ENCODE measurements around the gene VIPAS39.

Gene VIPAS39

GRCh38 chr14:77457522-77458248 lies at the start of gene VIPAS39, which contains the start of gene AHSA1:
Gene VIPAS39, minus strand, starts transcription at chr14:77457601. Its CDS starts 3,499 bp downstream, at chr14:77454102.
Gene AHSA1, plus strand, starts transcription at chr14:77458093. Its CDS starts 97 bp downstream, at chr14:77458190.
- DNase-seq (ENCODE audit: low read depth), result peak; percentile 98

- no peak for DNase-seq (ENCODE audit: low read depth)
Observed at GRCh38 chr14:77505031-77505430, 47.6 kb upstream of the VIPAS39 start.

DNA sequence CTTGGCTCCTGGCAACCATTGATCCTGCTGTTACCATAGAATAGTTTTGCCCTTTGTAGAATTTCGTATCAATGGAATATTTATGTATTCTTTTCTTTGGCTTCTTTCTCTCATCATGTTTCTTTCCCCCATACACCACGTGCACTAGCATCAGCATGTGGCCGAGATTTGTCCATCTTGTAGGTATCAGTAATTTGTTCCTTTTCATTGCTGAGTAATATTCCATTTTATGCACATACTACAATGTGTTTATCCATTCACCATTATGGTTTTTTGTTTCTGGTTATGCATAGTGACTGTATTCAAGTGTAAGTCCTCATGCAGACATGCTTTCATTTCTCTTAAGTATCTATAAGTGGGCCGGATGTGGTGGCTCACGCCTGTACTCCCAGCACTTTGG lies 45.7 kb upstream of the VIPAS39 start:
- DNase-seq (ENCODE audit: low read depth), result no peak

DNA sequence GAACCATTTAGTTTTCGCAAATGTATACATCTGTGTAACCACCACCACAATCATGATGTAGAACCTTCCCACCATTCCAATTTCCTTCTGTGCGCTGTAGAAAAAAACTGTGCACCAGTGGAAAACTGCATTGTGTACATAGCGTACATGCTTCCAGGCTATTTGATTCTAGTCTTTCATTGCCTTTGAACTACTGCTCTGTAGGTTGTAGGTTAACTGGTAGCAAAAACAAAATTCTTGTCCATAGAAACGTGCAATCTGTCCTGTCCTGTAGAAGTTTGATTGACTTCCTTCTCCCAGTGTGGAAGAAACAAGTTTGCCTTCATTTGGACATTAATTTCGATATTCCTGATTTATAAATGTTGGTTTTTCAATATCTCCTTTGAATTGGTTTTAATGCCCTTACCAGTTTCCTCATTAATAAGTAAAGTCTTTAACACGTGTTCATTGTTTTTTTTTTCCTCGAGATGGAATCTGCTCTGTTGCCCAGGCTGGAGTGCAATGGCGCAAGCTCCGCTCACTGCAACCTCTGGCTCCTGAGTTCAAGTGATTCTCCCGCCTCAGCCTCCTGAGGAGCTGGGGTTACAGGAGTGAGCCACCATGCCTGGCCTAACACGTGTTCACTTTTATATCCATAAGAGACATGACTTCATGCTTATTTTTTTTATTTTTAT lies 44.8 kb upstream of the VIPAS39 start:
- DNase-seq (ENCODE audit: low read depth), result no peak

DNA sequence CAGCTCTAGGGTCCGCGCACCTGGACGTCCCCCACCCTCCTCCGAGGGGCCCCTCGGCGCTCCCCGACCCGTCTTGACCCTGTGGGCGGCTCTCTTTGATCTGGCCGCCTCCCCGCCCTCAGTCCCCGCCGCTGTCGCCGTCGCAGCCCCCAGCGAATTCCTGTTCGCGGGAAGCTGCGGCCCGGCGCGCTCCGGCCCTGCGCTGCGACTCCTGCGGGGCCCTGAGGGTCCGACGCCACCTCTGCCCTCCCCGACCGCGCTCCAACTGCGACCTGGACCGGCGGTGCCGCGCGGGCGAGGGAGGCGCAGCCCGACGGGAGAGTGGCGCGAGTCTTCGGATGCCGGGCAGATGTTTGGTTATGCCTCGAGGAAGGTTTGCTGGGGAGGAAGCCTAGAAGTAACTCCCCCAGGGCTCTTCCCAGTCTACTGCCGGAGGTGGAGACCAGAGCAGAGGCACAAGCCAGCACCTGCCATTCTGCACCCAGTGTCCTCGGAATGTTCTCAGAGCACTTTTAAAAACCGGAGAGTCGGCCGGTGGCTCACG lies 41.7 kb upstream of the VIPAS39 start:
- no peak for DNase-seq (ENCODE audit: low read depth)

- DNase-seq (ENCODE audit: low read depth), result no peak
Observed at GRCh38 chr14:77498120-77498979, 40.9 kb upstream of the VIPAS39 start, which contains the start of gene ISM2. Gene ISM2, minus strand, starts transcription at chr14:77498816. Its CDS starts 23 bp downstream, at chr14:77498793.

DNA sequence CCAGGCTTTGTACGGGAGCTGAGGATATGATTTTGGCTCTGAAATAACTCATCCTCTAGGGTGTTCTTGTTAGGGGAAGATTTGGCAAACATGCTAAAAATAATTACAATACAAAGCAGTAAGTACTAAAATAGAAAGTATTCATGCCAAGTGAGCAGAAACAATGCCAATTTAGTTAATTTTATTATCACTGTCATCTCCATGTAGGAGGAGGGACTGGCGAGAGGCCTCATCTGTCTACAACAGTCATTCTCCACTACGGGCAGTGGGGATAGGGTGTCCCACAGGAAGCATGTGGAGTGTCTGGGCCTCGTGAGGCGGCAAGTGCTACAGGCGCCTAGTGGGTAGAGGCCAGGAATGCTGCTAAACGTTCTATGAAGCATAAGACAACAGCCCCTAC lies 37.9 kb upstream of the VIPAS39 start:
- DNase-seq (ENCODE audit: low read depth), result no peak

DNA sequence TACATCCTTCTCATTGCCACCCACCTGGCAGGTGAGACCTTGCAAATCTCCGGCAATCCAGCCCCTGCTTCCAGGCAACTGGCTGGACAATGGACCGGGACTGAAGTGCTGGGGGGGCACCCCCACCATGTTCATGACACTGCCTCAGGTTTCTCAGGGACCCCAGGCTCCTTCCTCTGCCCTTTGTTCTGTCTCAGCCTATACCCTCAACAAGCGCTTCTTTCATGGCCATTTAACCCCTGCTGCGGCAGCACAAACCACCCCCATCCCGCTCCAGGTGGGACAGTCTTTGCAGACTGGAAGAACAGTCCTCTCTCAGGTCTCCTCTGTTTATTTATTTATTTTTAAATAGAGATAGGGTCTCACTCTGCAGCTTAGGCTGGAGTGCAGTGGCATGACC lies 33.7 kb upstream of the VIPAS39 start:
- DNase-seq (ENCODE audit: low read depth), result no peak

DNA sequence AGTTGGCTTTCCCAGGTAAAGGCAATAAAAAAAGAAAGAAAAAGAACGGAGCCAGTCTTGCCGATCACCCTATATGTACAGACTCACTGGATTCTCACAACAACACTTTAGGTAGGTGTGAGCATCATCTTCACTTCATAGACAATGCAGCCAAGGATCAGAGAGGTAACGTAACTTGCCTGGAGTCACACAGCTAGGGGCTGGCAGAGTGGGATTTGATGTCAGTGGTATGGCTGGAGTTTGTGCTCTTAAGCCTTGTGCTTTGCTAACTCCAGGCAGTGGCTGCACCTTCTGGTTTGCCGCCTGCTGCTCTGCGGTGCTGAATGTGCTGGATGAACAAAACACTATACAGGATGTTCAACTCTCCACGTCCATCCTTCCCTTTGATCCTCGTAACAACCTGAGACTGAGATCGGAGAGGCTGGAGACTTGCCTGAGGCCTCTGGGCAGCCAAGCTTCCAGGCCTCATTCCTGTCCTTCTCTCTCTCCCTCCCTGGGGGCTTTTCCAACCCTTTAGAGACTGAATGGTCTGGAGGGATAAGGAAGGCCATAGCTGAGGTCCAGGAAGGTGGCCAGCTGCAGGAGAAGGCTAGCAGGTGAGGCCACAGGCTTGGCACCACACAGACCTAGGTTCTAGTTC lies 33.1 kb upstream of the VIPAS39 start:
- no peak for DNase-seq (ENCODE audit: low read depth)

DNA sequence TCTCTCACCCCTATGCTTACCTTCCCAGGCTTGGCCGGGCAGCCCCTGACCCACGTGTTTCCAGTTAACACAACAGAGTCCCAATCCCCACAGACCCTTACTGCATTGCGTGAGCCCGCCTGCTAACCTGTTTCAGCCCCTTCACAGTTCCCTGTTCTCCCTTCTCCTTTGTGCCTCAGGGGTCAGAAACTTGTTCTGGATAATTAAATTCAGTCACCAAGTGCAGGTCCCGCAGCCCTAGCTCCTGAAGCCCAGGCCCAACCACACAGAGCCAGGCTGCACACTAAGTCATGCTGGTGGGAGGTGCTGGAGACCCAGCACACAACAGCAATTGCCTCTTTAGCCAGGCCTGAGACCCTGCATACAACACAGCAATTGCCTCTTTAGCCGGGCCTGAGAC lies 31.6 kb upstream of the VIPAS39 start:
- no peak for DNase-seq (ENCODE audit: low read depth)

GRCh38 chr14:77488558-77488957 lies 31.2 kb upstream of the VIPAS39 start:
- DNase-seq (ENCODE audit: low read depth), result no peak

DNA sequence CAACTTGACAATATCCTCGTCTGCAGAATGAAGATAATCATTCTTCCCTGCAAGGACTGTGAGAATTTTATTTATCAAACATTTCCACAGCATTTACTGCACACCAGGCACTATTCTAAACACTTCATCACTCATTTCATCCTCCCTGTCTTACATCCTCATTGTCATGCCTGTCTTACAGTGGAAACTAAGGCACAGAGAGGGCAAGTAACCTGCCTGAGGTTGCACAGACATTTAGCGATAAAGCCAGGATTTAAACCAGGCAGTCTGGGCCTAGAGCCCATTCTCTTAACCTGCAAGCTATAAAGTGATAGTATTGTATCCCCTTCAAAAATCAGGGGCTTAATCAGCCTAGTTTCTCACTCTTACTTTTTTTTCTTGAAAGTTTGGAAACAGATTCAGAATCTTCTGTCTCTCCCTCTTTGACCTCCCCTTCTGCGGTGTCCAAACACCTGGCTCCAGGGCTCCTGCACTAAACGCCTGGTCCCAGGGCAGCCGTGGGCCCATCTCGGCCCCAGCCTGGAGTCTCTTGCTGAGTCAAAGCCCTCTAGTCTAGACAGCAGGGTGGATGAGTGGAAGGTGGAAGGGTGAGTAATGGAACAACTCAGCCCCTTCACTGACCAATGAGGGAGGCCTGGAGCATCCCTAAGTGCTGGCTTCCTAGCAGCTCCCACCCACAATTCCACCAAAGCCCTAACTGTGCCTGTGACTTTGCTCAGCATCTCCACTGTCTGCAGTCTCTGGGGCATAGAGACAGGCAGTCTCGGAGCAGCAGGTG lies 28.7 kb upstream of the VIPAS39 start:
- peak; percentile 30 for DNase-seq (ENCODE audit: low read depth)

GRCh38 chr14:77485256-77485655 lies 27.9 kb upstream of the VIPAS39 start:
- DNase-seq (ENCODE audit: low read depth), result no peak

GRCh38 chr14:77482422-77482821 lies 25.0 kb upstream of the VIPAS39 start:
- DNase-seq (ENCODE audit: low read depth), result no peak

DNA sequence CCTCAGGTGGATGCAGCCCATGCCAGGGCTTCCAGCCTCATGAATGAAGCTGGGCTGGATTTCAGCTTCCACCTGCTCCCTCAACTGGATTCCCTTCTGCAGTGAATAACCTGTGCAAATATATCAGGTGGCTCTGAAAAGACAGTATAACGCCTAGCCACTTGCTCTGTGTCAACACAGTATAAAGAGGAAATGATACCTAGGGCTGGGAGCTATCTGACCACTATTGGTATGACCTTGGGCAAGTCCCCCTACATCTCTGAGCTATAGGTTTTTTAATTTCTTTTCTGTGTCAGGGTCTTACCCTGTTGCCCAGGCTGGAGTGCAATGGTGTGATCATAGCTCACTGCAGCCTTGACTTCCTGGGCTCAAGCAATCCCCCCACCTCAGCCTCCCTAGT lies 21.4 kb upstream of the VIPAS39 start:
- DNase-seq (ENCODE audit: low read depth), result no peak

DNA sequence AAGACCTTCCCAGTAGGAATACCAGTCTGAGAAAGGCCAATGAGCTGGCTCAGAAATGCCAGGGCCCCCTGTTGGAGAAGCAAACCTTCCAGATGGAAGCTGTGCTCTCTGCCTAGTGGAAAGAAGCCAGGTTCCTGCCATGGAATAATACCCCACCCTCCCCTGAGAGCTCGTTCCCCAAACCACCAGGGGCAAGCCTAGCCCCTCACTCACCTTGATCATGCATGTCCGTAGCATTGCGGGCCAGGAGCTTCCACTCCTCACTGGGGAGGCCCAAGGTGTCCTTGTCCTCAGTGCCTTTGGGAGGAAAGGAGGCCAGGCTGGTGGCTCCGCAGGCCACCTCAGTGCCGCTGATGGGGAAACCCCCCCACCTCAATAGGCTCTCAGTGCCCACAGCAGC lies 20.6 kb upstream of the VIPAS39 start:
- DNase-seq (ENCODE audit: low read depth), result no peak

GRCh38 chr14:77475432-77476115 lies 18.2 kb upstream of the VIPAS39 start:
- DNase-seq (ENCODE audit: low read depth), result no peak

GRCh38 chr14:77474479-77475177 lies 17.2 kb upstream of the VIPAS39 start:
- no peak for DNase-seq (ENCODE audit: low read depth)

DNA sequence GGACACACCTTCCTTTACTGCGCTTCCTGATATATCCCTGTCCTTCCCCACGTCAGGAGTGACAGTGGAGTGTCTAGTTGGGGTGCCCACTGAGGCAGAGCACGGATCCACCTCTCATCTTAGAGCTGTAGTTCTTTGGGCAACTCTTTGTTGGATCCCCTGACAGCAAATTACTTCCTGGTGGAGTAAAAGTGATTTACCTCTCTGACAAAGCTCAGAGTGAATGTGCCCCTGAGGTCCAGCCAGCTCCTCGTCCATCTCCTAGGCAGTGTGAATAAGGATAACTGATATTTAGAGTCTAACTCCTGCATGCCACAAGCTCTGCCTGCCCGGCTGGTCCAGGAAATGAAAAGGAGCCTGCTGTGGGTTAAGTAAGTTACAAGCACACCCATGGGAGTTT lies 16.5 kb upstream of the VIPAS39 start:
- no peak for DNase-seq (ENCODE audit: low read depth)

Measured in GM04503 (cell line).